Skeletal muscle satellite cell (primary cell): Measurements from ENCODE around the gene CLMN.

Experiments used
- H3K27me3 ChIP-seq: 2 replicates; pipeline ENCODE4 v1.7.0; 2013; ENCODE audit warnings: low read length; ENCODE audit not compliant: control insufficient read depth, insufficient read depth
- H3K36me3 ChIP-seq: 2 replicates; pipeline ENCODE4 v1.7.0; 2013; ENCODE audit warnings: mild to moderate bottlenecking, control low read depth, low read length; ENCODE audit not compliant: insufficient read depth
- H3K4me1 ChIP-seq: 2 replicates; pipeline ENCODE4 v1.7.0; 2013; ENCODE audit warnings: low read length; ENCODE audit not compliant: control insufficient read depth, insufficient read depth
- H3K4me2 ChIP-seq: 2 replicates; pipeline ENCODE4 v1.7.0; 2013; ENCODE audit warnings: mild to moderate bottlenecking, low read length
- H3K4me3 ChIP-seq: 2 replicates; pipeline ENCODE4 v1.7.0; 2013; ENCODE audit warnings: low read length
- H3K9ac ChIP-seq: 2 replicates; pipeline ENCODE4 v1.7.0; 2013; ENCODE audit warnings: mild to moderate bottlenecking, low read depth, low read length, moderate library complexity
- H3K9me3 ChIP-seq: replicated peaks from 2 replicates; pipeline ENCODE4 v1.7.0; 2013; ENCODE audit warnings: mild to moderate bottlenecking, control low read depth, low read length

The CLMN gene

GRCh38 chr14:95317817-95318343 is 1.8 kb downstream of the CLMN start:
- Histone ChIP-seq H3K9ac (no peak overlapping the region), H3K27me3 (peaks cover 33% of the 10 kb centered on the region), H3K9me3 (no peaks in the 10 kb centered on the region), H3K4me3 (no peak overlapping the region), H3K4me2 (no peak overlapping the region), H3K4me1 (no peaks in the 10 kb centered on the region), H3K36me3 (no peaks in the 10 kb centered on the region)

GRCh38 chr14:95316821-95317220 is 2.9 kb downstream of the CLMN start:
- no peaks in the 10 kb centered on the region for H3K4me1 ChIP-seq
- H3K9me3 ChIP-seq, result no peaks in the 10 kb centered on the region
- H3K27me3 ChIP-seq, result peaks cover 26% of the 10 kb centered on the region
- no peaks in the 10 kb centered on the region for H3K36me3 ChIP-seq
- H3K9ac ChIP-seq, result no peak overlapping the region
- no peak overlapping the region for H3K4me2 ChIP-seq
- H3K4me3 ChIP-seq, result no peak overlapping the region

- Histone ChIP-seq H3K4me2 (no peak overlapping the region), H3K4me1 (no peaks in the 10 kb centered on the region), H3K4me3 (no peak overlapping the region), H3K9me3 (no peaks in the 10 kb centered on the region), H3K36me3 (no peaks in the 10 kb centered on the region), H3K9ac (no peak overlapping the region), H3K27me3 (peaks cover 20% of the 10 kb centered on the region)
Measured at GRCh38 chr14:95315579-95315978, 4.1 kb downstream of the CLMN start.

GRCh38 chr14:95315156-95315555 is 4.6 kb downstream of the CLMN start:
- H3K4me2 ChIP-seq, result no peak overlapping the region
- H3K36me3 ChIP-seq, result no peaks in the 10 kb centered on the region
- no peaks in the 10 kb centered on the region for H3K9me3 ChIP-seq
- no peak overlapping the region for H3K4me3 ChIP-seq
- H3K9ac ChIP-seq, result no peak overlapping the region
- no peaks in the 10 kb centered on the region for H3K4me1 ChIP-seq
- H3K27me3 ChIP-seq, result peaks cover 20% of the 10 kb centered on the region

GRCh38 chr14:95314609-95315008 is 5.1 kb downstream of the CLMN start:
- Histone ChIP-seq H3K36me3 (no peaks in the 10 kb centered on the region), H3K9me3 (no peaks in the 10 kb centered on the region), H3K27me3 (peaks cover 20% of the 10 kb centered on the region), H3K4me1 (no peaks in the 10 kb centered on the region), H3K4me2 (no peak overlapping the region), H3K4me3 (no peak overlapping the region), H3K9ac (no peak overlapping the region)

GRCh38 chr14:95313707-95314106 is 6.0 kb downstream of the CLMN start:
- Histone ChIP-seq H3K4me2 (no peak overlapping the region), H3K9ac (no peak overlapping the region), H3K36me3 (no peaks in the 10 kb centered on the region), H3K9me3 (no peaks in the 10 kb centered on the region), H3K4me3 (no peak overlapping the region), H3K4me1 (no peaks in the 10 kb centered on the region), H3K27me3 (peaks cover 21% of the 10 kb centered on the region)

GRCh38 chr14:95313190-95313589 is 6.5 kb downstream of the CLMN start:
- no peaks in the 10 kb centered on the region for H3K4me1 ChIP-seq
- no peak overlapping the region for H3K4me3 ChIP-seq
- H3K4me2 ChIP-seq, result no peak overlapping the region
- no peaks in the 10 kb centered on the region for H3K36me3 ChIP-seq
- H3K9me3 ChIP-seq, result no peaks in the 10 kb centered on the region
- peaks cover 19% of the 10 kb centered on the region for H3K27me3 ChIP-seq
- H3K9ac ChIP-seq, result no peak overlapping the region

GRCh38 chr14:95312311-95312710 is 7.4 kb downstream of the CLMN start:
- no peaks in the 10 kb centered on the region for H3K9me3 ChIP-seq
- H3K27me3 ChIP-seq, result peaks cover 24% of the 10 kb centered on the region
- H3K9ac ChIP-seq, result no peak overlapping the region
- no peak overlapping the region for H3K4me3 ChIP-seq
- H3K4me2 ChIP-seq, result no peak overlapping the region
- no peaks in the 10 kb centered on the region for H3K4me1 ChIP-seq
- no peaks in the 10 kb centered on the region for H3K36me3 ChIP-seq

- Histone ChIP-seq H3K27me3 (peaks cover 20% of the 10 kb centered on the region), H3K4me1 (no peaks in the 10 kb centered on the region), H3K9ac (no peak overlapping the region), H3K4me2 (no peak overlapping the region), H3K36me3 (no peaks in the 10 kb centered on the region), H3K4me3 (no peak overlapping the region), H3K9me3 (no peaks in the 10 kb centered on the region)
Measured at GRCh38 chr14:95311752-95312151, 8.0 kb downstream of the CLMN start.

GRCh38 chr14:95310635-95311380 is 8.9 kb downstream of the CLMN start:
- Histone ChIP-seq H3K36me3 (no peaks in the 10 kb centered on the region), H3K4me2 (no peak overlapping the region)

GRCh38 chr14:95309261-95310051 is 10.3 kb downstream of the CLMN start:
- H3K9ac ChIP-seq, result no peak overlapping the region
- H3K4me3 ChIP-seq, result no peak overlapping the region
- no peaks in the 10 kb centered on the region for H3K9me3 ChIP-seq
- H3K4me2 ChIP-seq, result no peak overlapping the region
- H3K36me3 ChIP-seq, result no peaks in the 10 kb centered on the region
- peaks cover 13% of the 10 kb centered on the region for H3K27me3 ChIP-seq
- H3K4me1 ChIP-seq, result no peaks in the 10 kb centered on the region

More at GRCh38 chr14:95310635-95311380, 8.9 kb downstream of the CLMN start:
- Histone ChIP-seq H3K9me3 (no peaks in the 10 kb centered on the region), H3K9ac (no peak overlapping the region), H3K4me3 (no peak overlapping the region), H3K4me1 (no peaks in the 10 kb centered on the region), H3K27me3 (peaks cover 13% of the 10 kb centered on the region)
